GM21723 (cell line): Measurements from ENCODE around the gene STX3.

Source experiments
- ATAC-seq: cut with Tn5 transposase; IDR thresholded peaks from one replicate; pipeline ENCODE4 v1.9.1; 2021; ENCODE audit warnings: mild to moderate bottlenecking, moderate library complexity; ENCODE audit not compliant: unreplicated experiment

STX3 gene

GRCh38 chr11:59754859-59755700 lies at the start of gene STX3:
TSS of gene STX3 (plus strand) at chr11:59755376. CDS start at chr11:59755606, 230 bp downstream.
- peak; percentile 72 for ATAC-seq

- ATAC-seq = no peak
Measured at GRCh38 chr11:59706518-59707285, 48.5 kb upstream of the STX3 start.

GRCh38 chr11:59707371-59707770 lies 47.8 kb upstream of the STX3 start:
- ATAC-seq = no peak

GRCh38 chr11:59708537-59708936 lies 46.6 kb upstream of the STX3 start:
- no peak for ATAC-seq

- no peak for ATAC-seq
Measured at GRCh38 chr11:59710136-59710847, 44.9 kb upstream of the STX3 start.

GRCh38 chr11:59713745-59714144 lies 41.4 kb upstream of the STX3 start, which contains the start of gene OR10V1:
TSS of gene OR10V1 (minus strand) at chr11:59713845. CDS start at chr11:59713845, 0 bp downstream.
- ATAC-seq = no peak

- no peak for ATAC-seq
Measured at GRCh38 chr11:59716051-59716450, 39.1 kb upstream of the STX3 start.

- no peak for ATAC-seq
Measured at GRCh38 chr11:59719556-59719955, 35.6 kb upstream of the STX3 start.

- no peak for ATAC-seq
Measured at GRCh38 chr11:59724066-59724465, 31.1 kb upstream of the STX3 start.

GRCh38 chr11:59727426-59727825 lies 27.8 kb upstream of the STX3 start:
- ATAC-seq = no peak

GRCh38 chr11:59728154-59728553 lies 27.0 kb upstream of the STX3 start:
- no peak for ATAC-seq

GRCh38 chr11:59728913-59729312 lies 26.3 kb upstream of the STX3 start:
- ATAC-seq = no peak

GRCh38 chr11:59729834-59730233 lies 25.3 kb upstream of the STX3 start:
- ATAC-seq = no peak

GRCh38 chr11:59730896-59731565 lies 24.1 kb upstream of the STX3 start:
- ATAC-seq = no peak

GRCh38 chr11:59746111-59746510 lies 9.1 kb upstream of the STX3 start:
- no peak for ATAC-seq

- ATAC-seq = peak; percentile 76
Measured at GRCh38 chr11:59753650-59754493, 1.3 kb upstream of the STX3 start.

GRCh38 chr11:59754494-59754858 lies 700 bp upstream of the STX3 start:
- peak; percentile 27 for ATAC-seq

GRCh38 chr11:59755701-59756557 lies 753 bp downstream of the STX3 start:
- ATAC-seq = peak; percentile 13

GRCh38 chr11:59756558-59756840 lies 1.3 kb downstream of the STX3 start:
- no peak for ATAC-seq
